Right cardiac atrium (tissue), 5 donors: ENCODE results near the gene KLK15. TPM values are rescaled to one million over a fixed set of nuclear protein-coding genes. Genes with fewer than 3 reads are reported as not detected.

Experiments used
- ATAC-seq, 2 donors: fragments of 200-7000 bp; cut with Tn5 transposase; one replicate each; pipeline versions ENCODE4 v1.8.0 to v1.9.1; 2020; ENCODE audit warnings: moderate library complexity in 2 of 2, mild to moderate bottlenecking in 1 of 2
- DNase-seq, 3 donors: peaks; one replicate each; pipeline ENCODE4 v3.0.0-alpha.2; 2020
- H3K27ac ChIP-seq: one replicate; pipeline ENCODE4 v1.5.1; 2013; ENCODE audit warnings: mild to moderate bottlenecking, low read length, control low read depth, moderate library complexity
- H3K27me3 ChIP-seq: one replicate; pipeline ENCODE4 v1.6.1; 2013; ENCODE audit not compliant: control insufficient read depth, insufficient read depth
- H3K4me1 ChIP-seq: one replicate; pipeline ENCODE4 v1.6.1; 2013; ENCODE audit warnings: low read length; ENCODE audit not compliant: control insufficient read depth, insufficient read depth
- H3K4me3 ChIP-seq: one replicate; pipeline ENCODE4 v1.5.1; 2013; ENCODE audit warnings: low read length, control low read depth
- H3K9me3 ChIP-seq: one replicate; pipeline ENCODE4 v1.6.1; 2013; ENCODE audit warnings: low read length; ENCODE audit not compliant: control insufficient read depth
- WGBS: extraction: QIAGEN DNeasy Blood & Tissue Kit; methylation state at CpG from one replicate; pipeline ENCODE4 v1.1.7; 2013; 5-methylcytosine and 5-hydroxymethylcytosine counted together
- intact Hi-C, 4 donors: fragments of 100-400 bp; cut with DNase I; formaldehyde crosslinking; loops; one replicate each; pipeline versions ENCODE4 v1.11.0 to v1.14.0; 2022 to 2023
- polyA plus RNA-seq: library from polyadenylated mRNA; stranded (reverse); fragments of 200-250 nt; gene quantifications from one replicate; pipeline ENCODE4 v1.2.3, GENCODE V29; 2013
- total RNA-seq, 4 donors: library from RNA; stranded (reverse); fragmentation: NEBNext Ultra II Directional; extraction: Animal tissue kit (Norgen Biotek cat#: 25700); gene quantifications; one replicate each; pipeline ENCODE4 v1.2.1, GENCODE V29; 2021
- donor health status: healthy with polysubstance abuse.
- donor health status: DM: no; HTN: yes; CAD: no.
- donor health status: DM: no; HTN: no; CAD: no.
- donor health status: DM: no; HTN: yes; CAD: no; lungs with severe emphysema.
- donor health status: DM: yes; HTN: yes; CAD: no.

KLK15 gene
- total and polyA plus RNA-seq, 5 donors = not detected

DNA sequence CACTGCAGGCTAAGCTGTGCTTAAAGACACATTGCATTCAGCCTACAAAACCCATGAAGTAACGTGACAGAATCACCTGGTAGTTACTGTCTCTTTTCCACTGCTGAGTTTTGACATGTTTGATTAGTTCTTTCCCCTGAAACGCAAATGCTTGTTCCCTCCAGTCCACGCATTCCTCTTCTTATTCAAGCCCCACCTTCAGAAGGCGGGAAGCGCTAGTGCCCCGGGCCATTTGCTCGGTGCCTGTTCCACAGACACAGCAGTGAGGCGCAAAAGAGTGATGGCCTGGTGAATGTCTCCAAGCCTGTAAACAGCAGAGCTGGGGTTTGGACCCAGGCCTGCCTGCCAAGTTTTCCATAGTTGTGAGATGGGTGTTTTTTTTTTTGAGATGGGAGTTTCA is 32.3 kb downstream of the KLK15 start:
- Histone ChIP-seq H3K27ac (no peak overlapping the region), H3K4me3 (no peak overlapping the region), H3K4me1 (peaks cover 6% of the 10 kb centered on the region), H3K27me3 (no peaks in the 10 kb centered on the region), H3K9me3 (no peaks in the 10 kb centered on the region)
- DNase-seq = no peak
- WGBS = 89% methylated on average over 8 of the region's 8 CpGs
- intact Hi-C loops = no loop called here
- ATAC-seq = no peak

DNA sequence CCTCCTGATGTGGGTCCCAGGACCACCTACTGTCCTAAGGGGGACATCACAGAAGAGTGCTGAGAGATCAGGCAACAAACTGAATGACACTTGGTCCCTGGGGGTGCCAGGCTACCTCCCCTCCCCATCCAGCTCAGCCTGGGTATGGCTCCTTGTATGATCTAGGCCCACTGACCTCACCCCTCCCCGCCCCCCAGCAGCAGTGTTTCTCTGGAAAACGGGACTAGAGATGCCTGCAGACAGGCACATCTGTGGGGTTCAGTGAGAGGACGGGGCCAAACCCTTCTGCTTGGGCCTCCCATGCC is 33.9 kb downstream of the KLK15 start:
- ATAC-seq = no peak
- WGBS = 84% methylated on average over 3 of the region's 3 CpGs
- no peaks in the 10 kb centered on the region for H3K27me3 ChIP-seq
- no peaks in the 10 kb centered on the region for H3K9me3 ChIP-seq
- DNase-seq = no peak
- H3K4me1 ChIP-seq = peaks cover 6% of the 10 kb centered on the region
- H3K27ac ChIP-seq = no peak overlapping the region
- intact Hi-C loops = no loop called here
- H3K4me3 ChIP-seq = no peak overlapping the region

DNA sequence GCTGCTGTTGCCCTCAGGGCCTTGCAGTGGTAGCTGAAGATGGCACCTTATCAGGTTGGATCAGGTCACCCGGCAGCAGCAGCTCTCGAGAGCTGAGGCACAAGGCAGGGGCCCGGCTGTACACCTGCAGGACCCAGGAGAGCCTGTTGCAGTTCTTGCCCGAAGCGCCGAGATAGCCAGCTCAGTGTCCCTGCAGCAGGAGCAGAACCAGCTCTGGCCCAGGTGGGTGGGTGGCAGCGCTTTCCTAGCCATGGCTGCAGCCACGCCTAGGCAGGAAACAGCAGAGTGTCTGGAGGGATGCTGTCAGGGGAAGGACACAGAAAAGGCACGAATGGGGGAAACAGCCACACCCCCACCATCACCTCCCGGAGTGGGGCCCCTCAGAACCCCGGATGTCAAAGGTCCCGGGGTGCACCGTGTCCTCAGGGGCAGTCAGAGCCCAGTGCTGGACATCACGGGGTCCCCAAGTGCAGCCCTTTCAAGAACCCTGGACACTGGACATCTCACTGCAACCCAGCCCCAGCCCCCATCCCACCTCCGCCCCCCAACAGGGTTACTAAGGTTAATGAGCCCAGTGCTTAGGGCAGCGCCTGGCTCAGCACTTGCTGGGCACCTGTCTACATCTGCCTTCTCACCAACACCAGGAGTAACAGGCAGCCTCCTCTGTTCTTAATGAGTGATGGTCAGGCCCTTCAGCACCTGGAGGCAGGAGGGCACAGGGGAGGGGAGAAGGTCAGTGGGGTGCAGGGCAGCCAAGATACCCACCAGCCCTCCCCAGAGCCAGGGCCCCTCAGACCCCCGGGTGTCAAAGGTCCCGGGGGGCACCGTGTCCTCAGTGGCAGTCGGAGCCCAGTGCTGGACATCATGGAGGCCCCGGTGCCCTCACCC is 34.5 kb downstream of the KLK15 start:
- intact Hi-C loops = no loop called here
- DNase-seq (no peak), ATAC-seq (no peak)
- no peaks in the 10 kb centered on the region for H3K9me3 ChIP-seq
- H3K4me3 ChIP-seq = no peak overlapping the region
- peaks cover 6% of the 10 kb centered on the region for H3K4me1 ChIP-seq
- no peak overlapping the region for H3K27ac ChIP-seq
- WGBS = 90% methylated on average over 21 of the region's 21 CpGs
- no peaks in the 10 kb centered on the region for H3K27me3 ChIP-seq

- no peaks in the 10 kb centered on the region for H3K27me3 ChIP-seq
- H3K9me3 ChIP-seq = no peaks in the 10 kb centered on the region
- no peak overlapping the region for H3K4me3 ChIP-seq
- 77% methylated on average over 18 of the region's 18 CpGs for WGBS
- DNase-seq (no peak), ATAC-seq (no peak)
- H3K27ac ChIP-seq = no peak overlapping the region
- no peaks in the 10 kb centered on the region for H3K4me1 ChIP-seq
- intact Hi-C loops = no loop called here
These were observed 35.4 kb downstream of the KLK15 start for GRCh38 chr19:50797781-50798658.

- ATAC-seq (no peak), DNase-seq (no peak)
- H3K4me1 ChIP-seq = no peaks in the 10 kb centered on the region
- no peak overlapping the region for H3K27ac ChIP-seq
- H3K27me3 ChIP-seq = no peaks in the 10 kb centered on the region
- intact Hi-C loops = no loop called here
- no peaks in the 10 kb centered on the region for H3K9me3 ChIP-seq
- H3K4me3 ChIP-seq = no peak overlapping the region
- WGBS = 91% methylated on average over 7 of the region's 7 CpGs
These were observed 36.0 kb downstream of the KLK15 start for GRCh38 chr19:50797429-50797780.

GRCh38 chr19:50796634-50797428 is 36.5 kb downstream of the KLK15 start:
- no peak overlapping the region for H3K27ac ChIP-seq
- H3K9me3 ChIP-seq = no peaks in the 10 kb centered on the region
- intact Hi-C loops = no loop called here
- H3K4me1 ChIP-seq = no peaks in the 10 kb centered on the region
- DNase-seq = no peak
- H3K4me3 ChIP-seq = no peak overlapping the region
- ATAC-seq = no peak
- no peaks in the 10 kb centered on the region for H3K27me3 ChIP-seq
- 86% methylated on average over 8 of the region's 8 CpGs for WGBS

GRCh38 chr19:50796128-50796633 is 37.2 kb downstream of the KLK15 start:
- intact Hi-C loops = no loop called here
- Histone ChIP-seq H3K9me3 (no peaks in the 10 kb centered on the region), H3K4me1 (no peaks in the 10 kb centered on the region), H3K27ac (no peak overlapping the region), H3K4me3 (no peak overlapping the region), H3K27me3 (no peaks in the 10 kb centered on the region)
- 81% methylated on average over 9 of the region's 9 CpGs for WGBS
- ATAC-seq = no peak
- DNase-seq = no peak

- no peak overlapping the region for H3K4me3 ChIP-seq
- no peaks in the 10 kb centered on the region for H3K4me1 ChIP-seq
- ATAC-seq (no peak), DNase-seq (no peak)
- H3K9me3 ChIP-seq = no peaks in the 10 kb centered on the region
- H3K27ac ChIP-seq = no peak overlapping the region
- intact Hi-C loops = no loop called here
- H3K27me3 ChIP-seq = no peaks in the 10 kb centered on the region
- WGBS = 76% methylated on average over 4 of the region's 4 CpGs
These were observed 37.7 kb downstream of the KLK15 start for GRCh38 chr19:50795664-50796073.

GRCh38 chr19:50794876-50795663 is 38.3 kb downstream of the KLK15 start:
- intact Hi-C loops = no loop called here
- H3K4me1 ChIP-seq = no peaks in the 10 kb centered on the region
- no peak for DNase-seq
- WGBS = 48% methylated on average over 18 of the region's 18 CpGs
- ATAC-seq = no peak
- H3K9me3 ChIP-seq = no peaks in the 10 kb centered on the region
- no peak overlapping the region for H3K27ac ChIP-seq
- H3K4me3 ChIP-seq = no peak overlapping the region
- H3K27me3 ChIP-seq = no peaks in the 10 kb centered on the region

DNA sequence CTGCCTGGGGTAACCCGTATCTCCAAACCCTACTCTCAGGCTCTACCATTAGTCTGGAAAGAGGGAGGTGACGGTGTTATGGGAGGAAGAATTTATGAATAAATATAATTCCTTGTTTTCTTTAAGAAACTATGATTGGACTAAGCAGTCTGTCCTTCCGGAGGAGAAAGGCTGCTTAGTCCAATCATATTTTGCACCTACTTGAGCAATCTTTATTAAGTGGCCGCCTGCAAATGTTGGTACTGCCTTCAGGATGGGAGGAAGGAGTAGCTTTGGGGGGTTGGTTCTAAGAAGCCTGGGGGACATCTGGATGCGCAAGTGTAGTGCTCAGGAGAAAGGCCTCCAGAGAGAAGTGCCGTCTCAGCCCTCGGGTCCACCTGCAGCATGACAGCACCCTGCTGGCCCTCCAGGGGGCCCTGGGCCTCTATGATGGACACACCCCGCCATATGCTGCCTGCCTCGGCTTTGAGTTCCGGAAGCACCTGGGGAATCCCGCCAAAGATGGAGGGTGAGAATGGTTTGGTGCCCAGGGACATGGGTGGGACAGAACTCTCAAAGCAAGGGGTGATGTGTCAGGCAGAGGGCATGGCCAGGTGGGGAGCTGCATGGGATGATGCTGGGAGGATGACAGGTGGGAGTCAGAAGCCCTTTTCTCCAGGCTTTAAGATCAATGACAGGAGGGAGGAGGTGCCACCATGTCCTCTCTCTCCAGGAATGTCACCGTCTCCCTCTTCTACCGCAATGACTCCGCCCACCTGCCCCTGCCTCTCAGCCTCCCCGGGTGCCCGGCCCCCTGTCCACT is 39.1 kb downstream of the KLK15 start:
- intact Hi-C loops = no loop called here
- no peaks in the 10 kb centered on the region for H3K9me3 ChIP-seq
- no peaks in the 10 kb centered on the region for H3K27me3 ChIP-seq
- no peak overlapping the region for H3K4me3 ChIP-seq
- no peaks in the 10 kb centered on the region for H3K4me1 ChIP-seq
- H3K27ac ChIP-seq = no peak overlapping the region
- WGBS = 23% methylated on average over 16 of the region's 16 CpGs
- ATAC-seq (no peak), DNase-seq (no peak)
